Cardiac fibroblast (primary cell): ENCODE results near the gene TRHDE.

Experiments
- DNase-seq, 2 donors: peaks; one replicate each; pipeline versions ENCODE4 v3.0.0 to v3.0.0-alpha.2; 2010; ENCODE audit warnings: low read depth in 2 of 2
- H3K4me3 ChIP-seq, 2 donors: replicated peaks in 1 of 2; 1 replicate in 1 of 2; 2 replicates in 1 of 2; pipeline ENCODE4 v1.5.1; 2011; ENCODE audit warnings: low read depth in 2 of 2, low read length in 2 of 2, mild to moderate bottlenecking in 2 of 2, moderate library complexity in 1 of 2
- TF ChIP-seq, protein P1 (sequence below): IDR thresholded peaks from one replicate; pipeline ENCODE4 v1.5.1; 2011; ENCODE audit warnings: low read depth, mild to moderate bottlenecking, low read length, inconsistent platforms

Gene TRHDE, protein sequence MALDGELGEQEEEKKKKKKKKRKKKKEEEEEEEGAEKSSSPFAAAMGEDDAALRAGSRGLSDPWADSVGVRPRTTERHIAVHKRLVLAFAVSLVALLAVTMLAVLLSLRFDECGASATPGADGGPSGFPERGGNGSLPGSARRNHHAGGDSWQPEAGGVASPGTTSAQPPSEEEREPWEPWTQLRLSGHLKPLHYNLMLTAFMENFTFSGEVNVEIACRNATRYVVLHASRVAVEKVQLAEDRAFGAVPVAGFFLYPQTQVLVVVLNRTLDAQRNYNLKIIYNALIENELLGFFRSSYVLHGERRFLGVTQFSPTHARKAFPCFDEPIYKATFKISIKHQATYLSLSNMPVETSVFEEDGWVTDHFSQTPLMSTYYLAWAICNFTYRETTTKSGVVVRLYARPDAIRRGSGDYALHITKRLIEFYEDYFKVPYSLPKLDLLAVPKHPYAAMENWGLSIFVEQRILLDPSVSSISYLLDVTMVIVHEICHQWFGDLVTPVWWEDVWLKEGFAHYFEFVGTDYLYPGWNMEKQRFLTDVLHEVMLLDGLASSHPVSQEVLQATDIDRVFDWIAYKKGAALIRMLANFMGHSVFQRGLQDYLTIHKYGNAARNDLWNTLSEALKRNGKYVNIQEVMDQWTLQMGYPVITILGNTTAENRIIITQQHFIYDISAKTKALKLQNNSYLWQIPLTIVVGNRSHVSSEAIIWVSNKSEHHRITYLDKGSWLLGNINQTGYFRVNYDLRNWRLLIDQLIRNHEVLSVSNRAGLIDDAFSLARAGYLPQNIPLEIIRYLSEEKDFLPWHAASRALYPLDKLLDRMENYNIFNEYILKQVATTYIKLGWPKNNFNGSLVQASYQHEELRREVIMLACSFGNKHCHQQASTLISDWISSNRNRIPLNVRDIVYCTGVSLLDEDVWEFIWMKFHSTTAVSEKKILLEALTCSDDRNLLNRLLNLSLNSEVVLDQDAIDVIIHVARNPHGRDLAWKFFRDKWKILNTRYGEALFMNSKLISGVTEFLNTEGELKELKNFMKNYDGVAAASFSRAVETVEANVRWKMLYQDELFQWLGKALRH

DNA sequence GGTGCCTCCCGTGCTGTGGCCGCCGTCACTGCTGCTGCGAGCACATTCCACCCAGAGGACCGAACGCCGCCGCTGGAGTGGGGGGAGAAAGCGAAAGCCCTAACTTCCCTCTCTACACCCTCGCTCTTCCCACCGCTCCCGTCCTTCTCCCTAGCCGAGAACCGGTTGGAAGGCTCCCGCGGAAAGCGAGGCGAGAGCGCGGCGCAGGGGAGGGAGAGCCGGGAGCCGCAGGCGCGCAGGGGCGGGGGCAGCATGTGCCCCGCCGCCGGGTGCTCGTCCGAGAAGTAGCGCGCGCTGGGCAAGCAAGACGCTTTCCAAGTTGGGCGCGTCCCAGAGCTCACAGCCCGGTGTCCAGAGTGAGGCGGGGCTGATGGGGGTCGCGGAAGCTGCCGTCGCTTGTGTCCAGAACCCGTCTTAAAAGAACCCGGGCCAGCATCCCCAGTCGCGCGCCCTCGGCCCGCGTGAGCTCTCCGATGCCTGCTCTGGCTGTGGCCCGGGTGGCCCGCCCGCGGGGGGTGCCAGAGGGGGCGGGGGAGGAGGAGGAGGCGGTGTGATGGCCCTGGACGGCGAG lies at the start of gene TRHDE:
TRHDE (plus strand) TSS at position 280 of the 571 bp plus-strand sequence; CDS start at position 554, 274 bp downstream.
- TF ChIP-seq, protein P1, sequence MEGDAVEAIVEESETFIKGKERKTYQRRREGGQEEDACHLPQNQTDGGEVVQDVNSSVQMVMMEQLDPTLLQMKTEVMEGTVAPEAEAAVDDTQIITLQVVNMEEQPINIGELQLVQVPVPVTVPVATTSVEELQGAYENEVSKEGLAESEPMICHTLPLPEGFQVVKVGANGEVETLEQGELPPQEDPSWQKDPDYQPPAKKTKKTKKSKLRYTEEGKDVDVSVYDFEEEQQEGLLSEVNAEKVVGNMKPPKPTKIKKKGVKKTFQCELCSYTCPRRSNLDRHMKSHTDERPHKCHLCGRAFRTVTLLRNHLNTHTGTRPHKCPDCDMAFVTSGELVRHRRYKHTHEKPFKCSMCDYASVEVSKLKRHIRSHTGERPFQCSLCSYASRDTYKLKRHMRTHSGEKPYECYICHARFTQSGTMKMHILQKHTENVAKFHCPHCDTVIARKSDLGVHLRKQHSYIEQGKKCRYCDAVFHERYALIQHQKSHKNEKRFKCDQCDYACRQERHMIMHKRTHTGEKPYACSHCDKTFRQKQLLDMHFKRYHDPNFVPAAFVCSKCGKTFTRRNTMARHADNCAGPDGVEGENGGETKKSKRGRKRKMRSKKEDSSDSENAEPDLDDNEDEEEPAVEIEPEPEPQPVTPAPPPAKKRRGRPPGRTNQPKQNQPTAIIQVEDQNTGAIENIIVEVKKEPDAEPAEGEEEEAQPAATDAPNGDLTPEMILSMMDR, result no peak
- DNase-seq, result peak; percentile 20 to 29
- peak within 1 kb of the TSS; percentile 54 for H3K4me3 ChIP-seq

DNA sequence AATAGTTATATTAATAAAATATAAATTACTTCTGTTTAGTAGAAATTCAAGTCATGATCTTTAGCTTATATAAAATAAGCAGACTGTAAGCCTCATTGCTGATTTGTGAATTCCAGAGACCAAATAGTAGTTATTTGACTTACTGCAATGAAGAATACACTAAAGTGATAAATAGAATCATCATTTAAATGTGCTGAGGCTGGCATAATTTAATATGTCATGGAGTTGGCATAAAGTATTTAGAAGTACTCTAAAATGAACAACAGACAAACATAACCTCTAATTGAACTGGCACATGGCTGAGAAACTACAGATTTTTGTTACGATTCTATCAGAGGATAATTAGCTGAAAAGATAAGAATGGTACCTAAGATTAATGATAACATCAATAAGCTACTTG lies 45.7 kb upstream of the TRHDE start:
- H3K4me3 ChIP-seq, result no peak overlapping the region
- TF ChIP-seq, protein P1, result no peak

DNA sequence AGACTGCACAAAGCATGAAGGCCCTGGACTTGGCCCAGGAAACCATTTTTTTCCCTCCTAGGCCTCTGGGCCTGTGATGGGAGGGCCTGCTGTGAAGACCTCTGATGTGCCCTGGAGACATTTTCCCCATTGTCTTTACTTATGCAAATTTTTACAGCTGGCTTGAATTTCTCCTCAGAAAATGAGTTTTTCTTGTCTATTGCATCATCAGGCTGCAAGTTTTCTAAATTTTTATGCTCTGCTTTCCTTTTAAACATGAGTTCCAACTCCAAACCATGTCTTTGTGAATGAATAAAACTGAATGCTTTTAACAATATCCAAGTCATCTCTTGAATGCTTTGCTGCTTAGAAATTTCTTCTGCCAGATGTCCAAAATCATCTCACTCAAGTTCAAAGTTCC lies 43.7 kb upstream of the TRHDE start:
- no peak overlapping the region for H3K4me3 ChIP-seq
- TF ChIP-seq, protein P1, result no peak
- DNase-seq, result no peak

More for the DNA sequence above, 45.7 kb upstream of the TRHDE start:
- no peak for DNase-seq

DNA sequence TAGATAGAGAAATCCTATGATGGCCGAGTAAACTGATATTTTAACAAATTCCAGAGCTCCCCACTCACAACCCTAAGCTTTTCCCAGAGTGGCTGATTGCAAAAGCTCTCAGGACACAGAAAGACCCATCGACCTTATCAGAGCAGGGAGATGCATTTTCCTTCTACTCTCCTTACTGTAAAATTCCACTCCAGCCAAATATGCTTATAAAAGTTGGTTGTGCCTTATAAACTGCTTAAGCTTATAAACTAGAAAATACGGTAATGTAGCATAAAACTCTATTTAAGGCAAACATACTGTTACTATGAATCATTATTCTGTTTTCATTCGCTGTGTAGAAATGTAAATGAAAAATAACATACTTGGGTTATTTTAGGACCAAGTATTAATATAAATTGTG lies 41.6 kb upstream of the TRHDE start:
- TF ChIP-seq, protein P1, result no peak
- peak; percentile 23 to 52 for DNase-seq
- no peak overlapping the region for H3K4me3 ChIP-seq

DNA sequence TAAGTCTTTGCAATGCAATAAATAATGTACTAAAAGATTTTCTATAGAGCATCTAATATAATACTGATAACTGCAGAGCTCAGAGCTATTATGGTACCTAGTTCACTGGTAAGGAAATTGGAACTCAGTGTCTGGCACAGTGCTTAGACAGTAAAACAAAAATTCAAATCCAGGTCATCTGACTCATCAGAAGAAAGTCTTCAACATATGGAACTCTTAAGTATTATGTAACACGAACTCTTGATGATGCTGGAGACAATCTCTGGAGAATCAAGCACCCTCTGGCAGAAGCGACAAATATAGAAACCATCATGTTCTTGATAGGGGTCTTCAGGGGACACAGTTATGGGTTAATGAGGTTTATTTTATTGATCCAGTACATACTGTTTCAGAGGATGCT lies 37.3 kb upstream of the TRHDE start:
- TF ChIP-seq, protein P1, result no peak
- peak in 1 of 2 donors; percentile 37 for DNase-seq
- no peak overlapping the region for H3K4me3 ChIP-seq

DNA sequence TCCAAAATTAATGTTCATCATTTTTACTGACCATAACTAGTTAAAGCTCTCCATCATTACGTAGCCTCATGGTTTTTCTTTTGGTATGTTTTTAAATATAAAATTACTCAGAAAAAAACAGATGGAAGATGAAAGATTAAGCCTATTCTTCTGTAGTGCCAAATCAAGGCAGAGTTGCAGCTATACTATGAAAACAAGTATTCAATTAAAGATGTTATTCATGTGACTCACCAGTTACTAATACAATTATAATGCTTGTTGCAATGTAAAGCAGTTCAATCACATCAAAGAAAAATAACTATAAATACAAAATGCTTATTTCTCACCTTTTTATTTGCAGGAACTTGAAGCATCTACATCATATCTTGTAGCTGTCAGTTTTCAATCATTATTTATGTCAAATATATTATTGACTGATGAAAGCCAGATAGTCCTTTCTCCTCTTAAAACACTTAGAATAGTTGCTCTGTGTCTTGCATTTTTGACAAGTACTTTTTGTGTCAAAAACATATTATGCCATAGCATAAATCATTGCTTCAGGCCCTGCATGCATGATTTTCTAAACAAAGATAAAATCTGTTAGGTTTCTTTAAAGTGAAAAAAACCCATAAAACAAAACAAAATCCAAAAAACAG lies 36.0 kb upstream of the TRHDE start:
- TF ChIP-seq, protein P1, result no peak
- H3K4me3 ChIP-seq, result no peak overlapping the region
- DNase-seq, result peak in 1 of 2 donors; percentile 42
